Measurements from ENCODE around the gene EXOC6.
"Not testable (repeated sequence)": the region's sequence is repeated elsewhere in the genome, so short reads cannot be mapped to it uniquely, and the experiment has no call there.

The EXOC6 gene

GRCh38 chr10:92894081-92894655 lies 45.8 kb downstream of the EXOC6 start:
- TF ChIP-seq CTCF (conservative IDR thresholded peaks at IDR 0.05; ENCODE audit: low read length) = no peak
- DNase-seq (ENCODE audit: low read depth) = no peak
- H3K4me3 ChIP-seq (ENCODE audit: low read length) = no peak overlapping the region

GRCh38 chr10:92897916-92898315 lies 49.6 kb downstream of the EXOC6 start:
- DNase-seq (ENCODE audit: low read depth) = no peak
- H3K4me3 ChIP-seq (ENCODE audit: low read length) = no peak overlapping the region
- TF ChIP-seq CTCF (conservative IDR thresholded peaks at IDR 0.05; ENCODE audit: low read length) = no peak

- DNase-seq (ENCODE audit: low read depth) = no peak
- no peak for TF ChIP-seq CTCF (conservative IDR thresholded peaks at IDR 0.05; ENCODE audit: low read length)
- no peak overlapping the region for H3K4me3 ChIP-seq (ENCODE audit: low read length)
These were observed 53.5 kb downstream of the EXOC6 start for GRCh38 chr10:92901819-92902251.

GRCh38 chr10:92903633-92904032 lies 55.3 kb downstream of the EXOC6 start:
- TF ChIP-seq CTCF (conservative IDR thresholded peaks at IDR 0.05; ENCODE audit: low read length) = no peak
- H3K4me3 ChIP-seq (ENCODE audit: low read length) = no peak overlapping the region

GRCh38 chr10:92907280-92907679 lies 59.0 kb downstream of the EXOC6 start:
- no peak for DNase-seq (ENCODE audit: low read depth)
- no peak overlapping the region for H3K4me3 ChIP-seq (ENCODE audit: low read length)
- TF ChIP-seq CTCF (conservative IDR thresholded peaks at IDR 0.05; ENCODE audit: low read length) = no peak

More at GRCh38 chr10:92903633-92904032, 55.3 kb downstream of the EXOC6 start:
- DNase-seq (ENCODE audit: low read depth) = no peak

- peak; percentile 7 for DNase-seq (ENCODE audit: low read depth)
These were observed 64.3 kb downstream of the EXOC6 start for GRCh38 chr10:92912631-92913030.

GRCh38 chr10:92913973-92914372 lies 65.7 kb downstream of the EXOC6 start:
- no peak for DNase-seq (ENCODE audit: low read depth)
- no peak overlapping the region for H3K4me3 ChIP-seq (ENCODE audit: low read length)
- TF ChIP-seq CTCF (conservative IDR thresholded peaks at IDR 0.05; ENCODE audit: low read length) = no peak

More at GRCh38 chr10:92912631-92913030, 64.3 kb downstream of the EXOC6 start:
- H3K4me3 ChIP-seq (ENCODE audit: low read length) = not testable (repeated sequence)
